Right lobe of liver (tissue), 4 donors: ENCODE results near the gene ACOX2.

Experiments
- POLR2A ChIP-seq: fragments of 450-650 bp; IDR thresholded peaks from one replicate; pipeline ENCODE4 v1.6.1; 2017; ENCODE audit warnings: antibody characterized with exemption, mild to moderate bottlenecking
- TF ChIP-seq, protein P1 (sequence below), 4 donors: fragments of 200-600 bp in 3 of 4; fragments of 450-650 bp in 1 of 4; IDR thresholded peaks; one replicate each; pipeline versions ENCODE4 v1.5.1 to v1.8.0; 2016 to 2022; ENCODE audit warnings: antibody characterized with exemption in 4 of 4, mild to moderate bottlenecking in 2 of 4
- donor health status: DM: no; HTN: no; CAD: no.
- donor health status: DM: no; HTN: no; CAD: no.
- donor health status: DM: no; HTN: yes; CAD: no.

DNA sequence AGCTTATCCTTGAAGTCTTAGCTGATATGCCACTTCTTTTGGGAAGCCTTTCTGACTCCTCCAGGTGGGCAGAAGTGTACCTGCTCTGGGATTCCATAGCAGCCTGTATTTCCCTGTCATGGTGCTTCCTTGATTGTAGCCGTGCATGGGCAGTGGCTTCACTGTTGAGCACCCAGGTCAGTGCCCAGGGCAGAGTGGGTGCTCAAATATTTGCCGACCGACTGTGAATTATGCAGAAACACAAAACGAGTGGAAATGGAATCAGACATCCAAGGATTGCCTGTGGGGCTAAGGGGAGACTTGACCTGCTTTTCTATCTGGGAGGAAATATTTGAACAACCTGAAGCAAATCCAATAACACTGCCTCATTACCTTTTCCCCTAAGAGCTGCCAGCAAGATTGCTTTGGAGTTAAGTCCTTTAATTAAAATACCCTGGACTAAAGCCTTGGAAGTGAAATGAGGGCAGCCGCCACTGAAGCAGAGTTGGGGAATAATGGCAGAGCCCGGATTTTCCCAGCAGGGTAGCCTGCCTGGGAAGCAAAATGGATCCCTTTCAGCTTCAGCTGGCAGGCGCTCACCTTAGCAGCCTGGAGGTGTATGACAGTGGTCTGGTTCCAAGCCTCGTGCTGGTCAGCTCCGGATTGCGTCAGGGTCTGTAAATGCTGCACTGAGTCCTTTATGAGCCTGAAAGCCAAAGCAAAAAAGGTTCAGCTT, 14.9 kb downstream of the ACOX2 start:
- TF ChIP-seq, protein P1, sequence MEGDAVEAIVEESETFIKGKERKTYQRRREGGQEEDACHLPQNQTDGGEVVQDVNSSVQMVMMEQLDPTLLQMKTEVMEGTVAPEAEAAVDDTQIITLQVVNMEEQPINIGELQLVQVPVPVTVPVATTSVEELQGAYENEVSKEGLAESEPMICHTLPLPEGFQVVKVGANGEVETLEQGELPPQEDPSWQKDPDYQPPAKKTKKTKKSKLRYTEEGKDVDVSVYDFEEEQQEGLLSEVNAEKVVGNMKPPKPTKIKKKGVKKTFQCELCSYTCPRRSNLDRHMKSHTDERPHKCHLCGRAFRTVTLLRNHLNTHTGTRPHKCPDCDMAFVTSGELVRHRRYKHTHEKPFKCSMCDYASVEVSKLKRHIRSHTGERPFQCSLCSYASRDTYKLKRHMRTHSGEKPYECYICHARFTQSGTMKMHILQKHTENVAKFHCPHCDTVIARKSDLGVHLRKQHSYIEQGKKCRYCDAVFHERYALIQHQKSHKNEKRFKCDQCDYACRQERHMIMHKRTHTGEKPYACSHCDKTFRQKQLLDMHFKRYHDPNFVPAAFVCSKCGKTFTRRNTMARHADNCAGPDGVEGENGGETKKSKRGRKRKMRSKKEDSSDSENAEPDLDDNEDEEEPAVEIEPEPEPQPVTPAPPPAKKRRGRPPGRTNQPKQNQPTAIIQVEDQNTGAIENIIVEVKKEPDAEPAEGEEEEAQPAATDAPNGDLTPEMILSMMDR (IDR thresholded peaks at IDR 0.05), result no peak
- no peak for TF ChIP-seq POLR2A
